Measurements from ENCODE around the gene EPPIN.

Gene EPPIN

GRCh38 chr20:45507011-45507820, 40.0 kb downstream of the EPPIN start:
- Histone ChIP-seq H3K27me3 (ENCODE audit: low read length) (no peaks in the 10 kb centered on the region), H3K36me3 (ENCODE audit: low read length) (no peaks in the 10 kb centered on the region), H3K4me2 (ENCODE audit: low read depth, low read length, poor library complexity, severe bottlenecking) (no peak overlapping the region), H3F3A (ENCODE audit: insufficient read depth) (no peaks in the 10 kb centered on the region), H3K9ac (ENCODE audit: low read length) (no peak overlapping the region), H3K4me3 (ENCODE audit: insufficient read depth, low read length, poor library complexity, severe bottlenecking) (no peak overlapping the region), H4K20me1 (ENCODE audit: low read depth, low read length) (no peaks in the 10 kb centered on the region), H3K27ac (ENCODE audit: low read depth, low read length) (no peak overlapping the region), H3K79me2 (ENCODE audit: insufficient read depth, low read length) (no peaks in the 10 kb centered on the region), H2AFZ (ENCODE audit: low read depth, low read length, severe bottlenecking) (no peak overlapping the region), H3K9me3 (ENCODE audit: insufficient read depth, low read length) (no peaks in the 10 kb centered on the region), H3K9me2 (replicated peaks; ENCODE audit: insufficient read depth, low read length) (no peaks in the 10 kb centered on the region)
- no peak for TF ChIP-seq CTCF (IDR thresholded peaks at IDR 0.05; ENCODE audit: insufficient read depth, low read length, poor library complexity, severe bottlenecking)
- TF ChIP-seq EZH2phosphoT487 (conservative IDR thresholded peaks at IDR 0.05; ENCODE audit: low read length): no peak

GRCh38 chr20:45506398-45506797, 40.8 kb downstream of the EPPIN start:
- no peak overlapping the region for H3K4me3 ChIP-seq (ENCODE audit: insufficient read depth, low read length, poor library complexity, severe bottlenecking)
- H3K79me2 ChIP-seq (ENCODE audit: insufficient read depth, low read length): no peaks in the 10 kb centered on the region
- no peak overlapping the region for H3K27ac ChIP-seq (ENCODE audit: low read depth, low read length)
- no peak overlapping the region for H3K4me2 ChIP-seq (ENCODE audit: low read depth, low read length, poor library complexity, severe bottlenecking)
- H3K36me3 ChIP-seq (ENCODE audit: low read length): no peaks in the 10 kb centered on the region
- H3F3A ChIP-seq (ENCODE audit: insufficient read depth): no peaks in the 10 kb centered on the region
- H4K20me1 ChIP-seq (ENCODE audit: low read depth, low read length): no peaks in the 10 kb centered on the region
- TF ChIP-seq CTCF (IDR thresholded peaks at IDR 0.05; ENCODE audit: insufficient read depth, low read length, poor library complexity, severe bottlenecking) (no peak), EZH2phosphoT487 (conservative IDR thresholded peaks at IDR 0.05; ENCODE audit: low read length) (no peak)
- no peak overlapping the region for H2AFZ ChIP-seq (ENCODE audit: low read depth, low read length, severe bottlenecking)
- no peaks in the 10 kb centered on the region for H3K27me3 ChIP-seq (ENCODE audit: low read length)
- no peak overlapping the region for H3K9ac ChIP-seq (ENCODE audit: low read length)
- no peaks in the 10 kb centered on the region for H3K9me3 ChIP-seq (ENCODE audit: insufficient read depth, low read length)
- H3K9me2 ChIP-seq (replicated peaks; ENCODE audit: insufficient read depth, low read length): no peaks in the 10 kb centered on the region

GRCh38 chr20:45503403-45503802, 43.8 kb downstream of the EPPIN start:
- Histone ChIP-seq H2AFZ (ENCODE audit: low read depth, low read length, severe bottlenecking) (no peak overlapping the region), H3K9ac (ENCODE audit: low read length) (no peak overlapping the region), H3K27ac (ENCODE audit: low read depth, low read length) (no peak overlapping the region), H3K79me2 (ENCODE audit: insufficient read depth, low read length) (no peaks in the 10 kb centered on the region), H3K9me3 (ENCODE audit: insufficient read depth, low read length) (no peaks in the 10 kb centered on the region), H3K36me3 (ENCODE audit: low read length) (no peaks in the 10 kb centered on the region), H4K20me1 (ENCODE audit: low read depth, low read length) (no peaks in the 10 kb centered on the region), H3K27me3 (ENCODE audit: low read length) (no peaks in the 10 kb centered on the region), H3K4me2 (ENCODE audit: low read depth, low read length, poor library complexity, severe bottlenecking) (no peak overlapping the region), H3K9me2 (replicated peaks; ENCODE audit: insufficient read depth, low read length) (no peaks in the 10 kb centered on the region), H3K4me3 (ENCODE audit: insufficient read depth, low read length, poor library complexity, severe bottlenecking) (no peak overlapping the region), H3F3A (ENCODE audit: insufficient read depth) (no peaks in the 10 kb centered on the region)
- TF ChIP-seq EZH2phosphoT487 (conservative IDR thresholded peaks at IDR 0.05; ENCODE audit: low read length) (no peak), CTCF (IDR thresholded peaks at IDR 0.05; ENCODE audit: insufficient read depth, low read length, poor library complexity, severe bottlenecking) (no peak)

Measured in SU-DHL-6 (cell line).